GM12801 (cell line): ENCODE data around the gene MYBPC2.

Source experiments
- CTCF ChIP-seq: IDR thresholded peaks from one replicate; pipeline ENCODE4 v1.5.1; 2011; ENCODE audit warnings: control low read depth; ENCODE audit not compliant: insufficient read length; ENCODE audit errors: extremely low read depth

Gene MYBPC2

GRCh38 chr19:50432221-50433028 is at the start of gene MYBPC2:
Gene MYBPC2, plus strand, starts transcription at chr19:50432892. Its CDS starts 62 bp downstream, at chr19:50432954.
- no peak for TF ChIP-seq CTCF

GRCh38 chr19:50383001-50383851 is 49.5 kb upstream of the MYBPC2 start:
- TF ChIP-seq CTCF: no peak

- no peak for TF ChIP-seq CTCF
Observed at GRCh38 chr19:50383852-50384684, 48.6 kb upstream of the MYBPC2 start, which contains the start of gene POLD1. Gene POLD1, plus strand, starts transcription at chr19:50384347. Its CDS starts 14,505 bp downstream, at chr19:50398852.

- no peak for TF ChIP-seq CTCF
Observed at GRCh38 chr19:50384685-50385535, 47.8 kb upstream of the MYBPC2 start.

GRCh38 chr19:50387176-50387867 is 45.4 kb upstream of the MYBPC2 start:
- TF ChIP-seq CTCF: no peak

- TF ChIP-seq CTCF: no peak
Observed at GRCh38 chr19:50387868-50388245, 44.8 kb upstream of the MYBPC2 start.
